Activated T-cell treated with anti-CD3 and anti-CD28 coated beads for 1 hour (primary cell): ENCODE results near the gene ST3GAL2.
A peak's percentile ranks its signal among the peaks of the same experiment; 100 is the strongest.
"Not testable (repeated sequence)": the region's sequence is repeated elsewhere in the genome, so short reads cannot be mapped to it uniquely, and the experiment has no call there.

ENCODE experiments used
- DNase-seq: peaks from one replicate; pipeline ENCODE4 v3.0.0-alpha.2; 2020; ENCODE audit warnings: low read depth

Gene ST3GAL2

GRCh38 chr16:70467608-70468007, 28.7 kb upstream of the ST3GAL2 start:
- no peak for DNase-seq

- no peak for DNase-seq
These were observed 28.2 kb upstream of the ST3GAL2 start for GRCh38 chr16:70467113-70467512.

GRCh38 chr16:70466805-70467076, 27.8 kb upstream of the ST3GAL2 start:
- DNase-seq: no peak

GRCh38 chr16:70465999-70466804, 27.3 kb upstream of the ST3GAL2 start:
- DNase-seq: no peak

GRCh38 chr16:70463235-70463634, 24.3 kb upstream of the ST3GAL2 start:
- DNase-seq: no peak

GRCh38 chr16:70460737-70461261, 21.9 kb upstream of the ST3GAL2 start:
- no peak for DNase-seq

GRCh38 chr16:70457446-70458166, 18.7 kb upstream of the ST3GAL2 start:
- DNase-seq: no peak

- DNase-seq: no peak
These were observed 17.0 kb upstream of the ST3GAL2 start for GRCh38 chr16:70455910-70456309.

- peak; percentile 60 for DNase-seq
These were observed 15.5 kb upstream of the ST3GAL2 start, which contains the start of gene FCSK for GRCh38 chr16:70454222-70455034. TSS of gene FCSK (plus strand) at chr16:70454595. CDS start at chr16:70463191, 8,596 bp downstream.

- DNase-seq: no peak
These were observed 15.0 kb upstream of the ST3GAL2 start for GRCh38 chr16:70453892-70454221.

GRCh38 chr16:70453117-70453891, 14.4 kb upstream of the ST3GAL2 start:
- no peak for DNase-seq

GRCh38 chr16:70451004-70451340, 12.1 kb upstream of the ST3GAL2 start:
- DNase-seq: not testable (repeated sequence)

- DNase-seq: not testable (repeated sequence)
These were observed 11.5 kb upstream of the ST3GAL2 start for GRCh38 chr16:70450142-70451003.

- DNase-seq: no peak
These were observed 9.2 kb upstream of the ST3GAL2 start for GRCh38 chr16:70448075-70448474.

GRCh38 chr16:70444249-70445063, 5.6 kb upstream of the ST3GAL2 start:
- no peak for DNase-seq

GRCh38 chr16:70442344-70442743, 3.4 kb upstream of the ST3GAL2 start:
- no peak for DNase-seq

GRCh38 chr16:70441406-70441990, 2.6 kb upstream of the ST3GAL2 start:
- DNase-seq: no peak

- no peak for DNase-seq
These were observed 1.3 kb upstream of the ST3GAL2 start for GRCh38 chr16:70440009-70440692.

- no peak for DNase-seq
These were observed 323 bp downstream of the ST3GAL2 start for GRCh38 chr16:70438585-70438968.
